ENCODE data around the gene EIPR1. TPM values are rescaled to one million over a fixed set of nuclear protein-coding genes. Genes with fewer than 3 reads are reported as not detected.

The EIPR1 gene
- total RNA-seq, 1 experiment from 2014 or later = 36.9 TPM

GRCh38 chr2:3334392-3335345, 42.9 kb downstream of the EIPR1 start:
- no peak for DNase-seq
- H3K36me3 Mint-ChIP-seq (ENCODE audit: insufficient read depth, unreplicated experiment) = peaks cover 19% of the 10 kb centered on the region
- BruUV-seq (replicated peaks) = no TSS peak
- TF ChIP-seq, protein P1, sequence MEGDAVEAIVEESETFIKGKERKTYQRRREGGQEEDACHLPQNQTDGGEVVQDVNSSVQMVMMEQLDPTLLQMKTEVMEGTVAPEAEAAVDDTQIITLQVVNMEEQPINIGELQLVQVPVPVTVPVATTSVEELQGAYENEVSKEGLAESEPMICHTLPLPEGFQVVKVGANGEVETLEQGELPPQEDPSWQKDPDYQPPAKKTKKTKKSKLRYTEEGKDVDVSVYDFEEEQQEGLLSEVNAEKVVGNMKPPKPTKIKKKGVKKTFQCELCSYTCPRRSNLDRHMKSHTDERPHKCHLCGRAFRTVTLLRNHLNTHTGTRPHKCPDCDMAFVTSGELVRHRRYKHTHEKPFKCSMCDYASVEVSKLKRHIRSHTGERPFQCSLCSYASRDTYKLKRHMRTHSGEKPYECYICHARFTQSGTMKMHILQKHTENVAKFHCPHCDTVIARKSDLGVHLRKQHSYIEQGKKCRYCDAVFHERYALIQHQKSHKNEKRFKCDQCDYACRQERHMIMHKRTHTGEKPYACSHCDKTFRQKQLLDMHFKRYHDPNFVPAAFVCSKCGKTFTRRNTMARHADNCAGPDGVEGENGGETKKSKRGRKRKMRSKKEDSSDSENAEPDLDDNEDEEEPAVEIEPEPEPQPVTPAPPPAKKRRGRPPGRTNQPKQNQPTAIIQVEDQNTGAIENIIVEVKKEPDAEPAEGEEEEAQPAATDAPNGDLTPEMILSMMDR (IDR thresholded peaks at IDR 0.05; ENCODE audit: insufficient read depth in 1 of 2, low read depth in 1 of 2, low read length in 1 of 2, severe bottlenecking in 1 of 2, unreplicated experiment in 1 of 2) = no peak
- intact Hi-C loops (cut with micrococcal nuclease; ENCODE audit: unreplicated experiment) = no loop called here
- H3K27me3 Mint-ChIP-seq (ENCODE audit: insufficient read depth, unreplicated experiment) = no peaks in the 10 kb centered on the region
- peaks cover 3% of the 10 kb centered on the region for H3K36me3 ChIP-seq (ENCODE audit: control insufficient read depth, insufficient read depth, low read length)
- ChIA-PET CTCF (no interaction called here), POLR2A (no interaction called here)
- no peak overlapping the region for H3K4me3 ChIP-seq (ENCODE audit: low read depth, low read length)
- H3K4me1 Mint-ChIP-seq (ENCODE audit: low read depth, unreplicated experiment) = no peaks in the 10 kb centered on the region
- no peaks in the 10 kb centered on the region for H3K9me3 ChIP-seq
- peaks cover 13% of the 10 kb centered on the region for H3K9me3 Mint-ChIP-seq (ENCODE audit: unreplicated experiment)
- no peaks in the 10 kb centered on the region for H3K4me1 ChIP-seq
- no peaks in the 10 kb centered on the region for H3K27me3 ChIP-seq (replicated peaks; ENCODE audit: control insufficient read depth, insufficient read depth, low read length)
- no peak overlapping the region for H3K27ac Mint-ChIP-seq (ENCODE audit: unreplicated experiment)
- no peak overlapping the region for H3K4me3 Mint-ChIP-seq (ENCODE audit: unreplicated experiment)

- H3K36me3 Mint-ChIP-seq (ENCODE audit: insufficient read depth, unreplicated experiment) = peaks cover 22% of the 10 kb centered on the region
- BruUV-seq (replicated peaks) = no TSS peak
- no peak overlapping the region for H3K4me3 ChIP-seq (ENCODE audit: low read depth, low read length)
- DNase-seq = no peak
- ChIA-PET POLR2A (no interaction called here), CTCF (no interaction called here)
- H3K9me3 Mint-ChIP-seq (ENCODE audit: unreplicated experiment) = peaks cover 13% of the 10 kb centered on the region
- intact Hi-C loops (cut with micrococcal nuclease; ENCODE audit: unreplicated experiment) = no loop called here
- no peaks in the 10 kb centered on the region for H3K9me3 ChIP-seq
- H3K27me3 ChIP-seq (replicated peaks; ENCODE audit: control insufficient read depth, insufficient read depth, low read length) = no peaks in the 10 kb centered on the region
- no peak overlapping the region for H3K4me3 Mint-ChIP-seq (ENCODE audit: unreplicated experiment)
- H3K4me1 Mint-ChIP-seq (ENCODE audit: low read depth, unreplicated experiment) = no peaks in the 10 kb centered on the region
- H3K27ac Mint-ChIP-seq (ENCODE audit: unreplicated experiment) = no peak overlapping the region
- H3K27me3 Mint-ChIP-seq (ENCODE audit: insufficient read depth, unreplicated experiment) = no peaks in the 10 kb centered on the region
- TF ChIP-seq, protein P1 (IDR thresholded peaks at IDR 0.05; ENCODE audit: insufficient read depth in 1 of 2, low read depth in 1 of 2, low read length in 1 of 2, severe bottlenecking in 1 of 2, unreplicated experiment in 1 of 2) = no peak
- H3K36me3 ChIP-seq (ENCODE audit: control insufficient read depth, insufficient read depth, low read length) = peaks cover 3% of the 10 kb centered on the region
- H3K4me1 ChIP-seq = no peaks in the 10 kb centered on the region
Measured at GRCh38 chr2:3332133-3332532, 45.5 kb downstream of the EIPR1 start.

GRCh38 chr2:3329491-3329890, 48.1 kb downstream of the EIPR1 start:
- no peaks in the 10 kb centered on the region for H3K9me3 ChIP-seq
- peaks cover 9% of the 10 kb centered on the region for H3K4me1 ChIP-seq
- H3K27me3 ChIP-seq (replicated peaks; ENCODE audit: control insufficient read depth, insufficient read depth, low read length) = no peaks in the 10 kb centered on the region
- Mint-ChIP-seq H3K4me1 (ENCODE audit: low read depth, unreplicated experiment) (peaks cover 7% of the 10 kb centered on the region), H3K27me3 (ENCODE audit: insufficient read depth, unreplicated experiment) (no peaks in the 10 kb centered on the region), H3K36me3 (ENCODE audit: insufficient read depth, unreplicated experiment) (peaks cover 27% of the 10 kb centered on the region), H3K27ac (ENCODE audit: unreplicated experiment) (no peak overlapping the region), H3K9me3 (ENCODE audit: unreplicated experiment) (peaks cover 13% of the 10 kb centered on the region), H3K4me3 (ENCODE audit: unreplicated experiment) (no peak overlapping the region)
- H3K36me3 ChIP-seq (ENCODE audit: control insufficient read depth, insufficient read depth, low read length) = peaks cover 3% of the 10 kb centered on the region
- BruUV-seq (replicated peaks) = no TSS peak
- H3K4me3 ChIP-seq (ENCODE audit: low read depth, low read length) = no peak overlapping the region
- TF ChIP-seq, protein P1 (IDR thresholded peaks at IDR 0.05; ENCODE audit: insufficient read depth in 1 of 2, low read depth in 1 of 2, low read length in 1 of 2, severe bottlenecking in 1 of 2, unreplicated experiment in 1 of 2) = no peak
- DNase-seq = no peak
- ChIA-PET CTCF (no interaction called here), POLR2A (no interaction called here)
- intact Hi-C loops (cut with micrococcal nuclease; ENCODE audit: unreplicated experiment) = no loop called here
